Breast epithelium (tissue), 3 donors: ENCODE data around the gene MBD2.

Experiments
- CTCF ChIP-seq, 3 donors: fragments of 450-650 bp; IDR thresholded peaks; one replicate each; pipeline ENCODE4 v1.5.1; 2016 to 2017; ENCODE audit warnings: antibody characterized with exemption in 3 of 3, mild to moderate bottlenecking in 3 of 3, moderate library complexity in 3 of 3
- POLR2A ChIP-seq: fragments of 450-650 bp; IDR thresholded peaks from one replicate; pipeline ENCODE4 v1.6.1; 2016; ENCODE audit warnings: antibody characterized with exemption, mild to moderate bottlenecking, moderate library complexity
- POLR2AphosphoS5 ChIP-seq, 3 donors: sonication (generic); formaldehyde crosslinking; IDR thresholded peaks; one replicate each; pipeline ENCODE4 v1.6.1; 2017; ENCODE audit warnings: antibody characterized with exemption in 3 of 3

GRCh38 chr18:54148151-54148550 is 76.3 kb downstream of the MBD2 start:
- TF ChIP-seq CTCF (IDR thresholded peaks at IDR 0.05), result no peak
- TF ChIP-seq POLR2AphosphoS5 (IDR thresholded peaks at IDR 0.05), result no peak
- no peak for TF ChIP-seq POLR2A
